Measurements from ENCODE around the gene PLSCR1. TPM values are rescaled to one million over a fixed set of nuclear protein-coding genes. Genes with fewer than 3 reads are reported as not detected.

PLSCR1 gene
- total RNA-seq, 1 experiment from 2014 or later = 52.7 TPM

DNA sequence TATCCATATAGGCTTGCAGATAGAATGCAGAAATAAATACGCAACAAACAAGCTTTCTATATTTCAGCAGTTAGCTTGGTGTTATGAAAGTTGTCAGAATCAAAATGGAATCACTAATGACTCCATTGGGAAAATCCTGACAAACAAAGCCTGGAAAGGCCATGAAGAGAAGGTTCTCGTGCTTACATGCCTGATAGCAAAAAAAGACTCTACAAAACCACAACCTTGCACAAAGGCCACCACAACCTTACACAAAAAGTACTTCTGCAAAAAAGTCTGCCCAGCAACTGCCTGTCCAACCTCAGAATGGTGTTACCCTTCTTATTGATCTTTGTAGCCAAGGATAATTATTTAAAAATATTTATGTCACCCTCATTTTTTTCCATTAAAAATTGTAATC is 14.4 kb upstream of the PLSCR1 start:
- DNase-seq (ENCODE audit: low read depth, low spot score) (no peak), ATAC-seq (no peak)
- Histone ChIP-seq H3K27ac (ENCODE audit: low read length) (no peak overlapping the region), H3K36me3 (ENCODE audit: control insufficient read depth, insufficient read depth, low read length) (no peaks in the 10 kb centered on the region), H3K9me3 (ENCODE audit: control insufficient read depth, insufficient read depth, low read depth, low read length) (no peaks in the 10 kb centered on the region), H3K4me3 (ENCODE audit: low read depth in 2 of 2, low read length in 2 of 2) (no peak overlapping the region), H3K4me1 (ENCODE audit: control insufficient read depth, insufficient read depth, low read length) (no peaks in the 10 kb centered on the region), H3K27me3 (ENCODE audit: control insufficient read depth, insufficient read depth, low read length) (no peaks in the 10 kb centered on the region)
- in situ Hi-C loops (cut with HindIII; ENCODE audit: low pct_unique_long_range_greater_than_20kb, low sequenced_read_pairs) = no loop called here
- no peak for TF ChIP-seq CTCF (IDR thresholded peaks at IDR 0.05)
- no peak for TF ChIP-seq POLR2AphosphoS5 (IDR thresholded peaks at IDR 0.05; ENCODE audit: low read depth, low read length)
- TF ChIP-seq, protein P1, sequence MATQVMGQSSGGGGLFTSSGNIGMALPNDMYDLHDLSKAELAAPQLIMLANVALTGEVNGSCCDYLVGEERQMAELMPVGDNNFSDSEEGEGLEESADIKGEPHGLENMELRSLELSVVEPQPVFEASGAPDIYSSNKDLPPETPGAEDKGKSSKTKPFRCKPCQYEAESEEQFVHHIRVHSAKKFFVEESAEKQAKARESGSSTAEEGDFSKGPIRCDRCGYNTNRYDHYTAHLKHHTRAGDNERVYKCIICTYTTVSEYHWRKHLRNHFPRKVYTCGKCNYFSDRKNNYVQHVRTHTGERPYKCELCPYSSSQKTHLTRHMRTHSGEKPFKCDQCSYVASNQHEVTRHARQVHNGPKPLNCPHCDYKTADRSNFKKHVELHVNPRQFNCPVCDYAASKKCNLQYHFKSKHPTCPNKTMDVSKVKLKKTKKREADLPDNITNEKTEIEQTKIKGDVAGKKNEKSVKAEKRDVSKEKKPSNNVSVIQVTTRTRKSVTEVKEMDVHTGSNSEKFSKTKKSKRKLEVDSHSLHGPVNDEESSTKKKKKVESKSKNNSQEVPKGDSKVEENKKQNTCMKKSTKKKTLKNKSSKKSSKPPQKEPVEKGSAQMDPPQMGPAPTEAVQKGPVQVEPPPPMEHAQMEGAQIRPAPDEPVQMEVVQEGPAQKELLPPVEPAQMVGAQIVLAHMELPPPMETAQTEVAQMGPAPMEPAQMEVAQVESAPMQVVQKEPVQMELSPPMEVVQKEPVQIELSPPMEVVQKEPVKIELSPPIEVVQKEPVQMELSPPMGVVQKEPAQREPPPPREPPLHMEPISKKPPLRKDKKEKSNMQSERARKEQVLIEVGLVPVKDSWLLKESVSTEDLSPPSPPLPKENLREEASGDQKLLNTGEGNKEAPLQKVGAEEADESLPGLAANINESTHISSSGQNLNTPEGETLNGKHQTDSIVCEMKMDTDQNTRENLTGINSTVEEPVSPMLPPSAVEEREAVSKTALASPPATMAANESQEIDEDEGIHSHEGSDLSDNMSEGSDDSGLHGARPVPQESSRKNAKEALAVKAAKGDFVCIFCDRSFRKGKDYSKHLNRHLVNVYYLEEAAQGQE (IDR thresholded peaks at IDR 0.05; ENCODE audit: insufficient read depth in 1 of 2, low read depth in 2 of 2, low read length in 1 of 2) = no peak
- TF ChIP-seq SIN3A (IDR thresholded peaks at IDR 0.05; ENCODE audit: borderline replicate concordance, insufficient read depth, low read depth, low read length) = no peak
- no peak for TF ChIP-seq TCF7L2 (IDR thresholded peaks at IDR 0.05; ENCODE audit: low read depth, low read length)
- ChIA-PET CTCF (no interaction called here), POLR2A (interaction anchor here (1.0 kb wide), 1 partner anchor 22 kb away, joined by 19 read pairs; no protein-coding TSS in a partner anchor)
- no TSS peak for BruUV-seq (replicated peaks)
- intact Hi-C loops (cut with micrococcal nuclease; ENCODE audit: unreplicated experiment) = no loop called here

DNA sequence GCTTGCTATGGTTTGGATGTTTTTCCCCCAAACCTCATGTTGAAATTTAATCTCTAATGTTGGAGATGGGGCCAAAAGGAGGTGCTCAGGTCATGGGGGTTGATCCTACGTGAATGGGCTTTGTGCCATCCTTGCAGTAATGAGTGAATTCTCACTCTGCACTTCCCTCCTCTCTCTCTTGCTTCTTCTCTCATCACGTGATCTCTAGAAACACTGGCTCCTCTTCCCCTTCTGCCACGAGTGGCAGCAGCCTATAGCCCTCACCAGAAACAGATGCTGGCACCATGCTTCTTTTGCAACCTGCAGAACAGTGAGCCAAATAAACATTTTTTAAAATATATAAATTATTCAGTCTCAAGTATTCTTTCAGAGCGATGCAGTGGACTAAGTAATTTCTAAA is 13.3 kb upstream of the PLSCR1 start:
- no peaks in the 10 kb centered on the region for H3K9me3 ChIP-seq (ENCODE audit: control insufficient read depth, insufficient read depth, low read depth, low read length)
- H3K4me1 ChIP-seq (ENCODE audit: control insufficient read depth, insufficient read depth, low read length) = no peaks in the 10 kb centered on the region
- ATAC-seq = no peak
- H3K36me3 ChIP-seq (ENCODE audit: control insufficient read depth, insufficient read depth, low read length) = no peaks in the 10 kb centered on the region
- H3K27ac ChIP-seq (ENCODE audit: low read length) = no peak overlapping the region
- ChIA-PET CTCF (no interaction called here), POLR2A (no interaction called here)
- no peak for TF ChIP-seq SIN3A (IDR thresholded peaks at IDR 0.05; ENCODE audit: borderline replicate concordance, insufficient read depth, low read depth, low read length)
- TF ChIP-seq, protein P1 (IDR thresholded peaks at IDR 0.05; ENCODE audit: insufficient read depth in 1 of 2, low read depth in 2 of 2, low read length in 1 of 2) = no peak
- TF ChIP-seq CTCF (IDR thresholded peaks at IDR 0.05) = no peak
- TF ChIP-seq TCF7L2 (IDR thresholded peaks at IDR 0.05; ENCODE audit: low read depth, low read length) = no peak
- TF ChIP-seq POLR2AphosphoS5 (IDR thresholded peaks at IDR 0.05; ENCODE audit: low read depth, low read length) = no peak
- in situ Hi-C loops (cut with HindIII; ENCODE audit: low pct_unique_long_range_greater_than_20kb, low sequenced_read_pairs) = no loop called here
- H3K4me3 ChIP-seq (ENCODE audit: low read depth in 2 of 2, low read length in 2 of 2) = no peak overlapping the region
- no TSS peak for BruUV-seq (replicated peaks)
- DNase-seq (ENCODE audit: low read depth, low spot score) = no peak
- H3K27me3 ChIP-seq (ENCODE audit: control insufficient read depth, insufficient read depth, low read length) = no peaks in the 10 kb centered on the region
- intact Hi-C loops (cut with micrococcal nuclease; ENCODE audit: unreplicated experiment) = no loop called here
